ENCODE results near the gene HOXD8.

HOXD8 gene

DNA sequence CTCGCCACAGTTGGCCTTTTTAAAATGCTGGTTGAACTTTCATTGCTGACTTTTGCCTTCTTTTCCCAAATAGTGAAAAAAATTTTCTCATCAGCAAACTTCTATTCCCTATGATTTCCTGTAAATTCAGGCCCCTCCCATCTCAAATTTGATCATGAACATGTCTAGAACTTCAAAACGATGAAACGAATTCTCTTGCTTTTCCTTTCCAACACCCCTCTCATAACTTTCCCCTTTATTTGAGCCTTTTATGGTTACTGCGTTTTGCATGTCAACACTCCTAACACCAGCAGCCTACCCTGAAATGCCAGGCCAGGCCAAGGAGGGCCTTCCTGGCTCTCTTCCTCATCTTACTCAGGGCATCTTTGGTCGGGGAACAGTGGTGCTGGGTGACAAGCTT, 38.6 kb upstream of the HOXD8 start:
- DNase-seq (ENCODE audit: low read depth) = no peak
- H3K4me3 ChIP-seq (ENCODE audit: low read depth, low read length) = no peak overlapping the region
- TF ChIP-seq, protein P1, sequence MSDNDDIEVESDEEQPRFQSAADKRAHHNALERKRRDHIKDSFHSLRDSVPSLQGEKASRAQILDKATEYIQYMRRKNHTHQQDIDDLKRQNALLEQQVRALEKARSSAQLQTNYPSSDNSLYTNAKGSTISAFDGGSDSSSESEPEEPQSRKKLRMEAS (IDR thresholded peaks at IDR 0.05; ENCODE audit: low read depth, low read length) = no peak
- TF ChIP-seq, protein P2, sequence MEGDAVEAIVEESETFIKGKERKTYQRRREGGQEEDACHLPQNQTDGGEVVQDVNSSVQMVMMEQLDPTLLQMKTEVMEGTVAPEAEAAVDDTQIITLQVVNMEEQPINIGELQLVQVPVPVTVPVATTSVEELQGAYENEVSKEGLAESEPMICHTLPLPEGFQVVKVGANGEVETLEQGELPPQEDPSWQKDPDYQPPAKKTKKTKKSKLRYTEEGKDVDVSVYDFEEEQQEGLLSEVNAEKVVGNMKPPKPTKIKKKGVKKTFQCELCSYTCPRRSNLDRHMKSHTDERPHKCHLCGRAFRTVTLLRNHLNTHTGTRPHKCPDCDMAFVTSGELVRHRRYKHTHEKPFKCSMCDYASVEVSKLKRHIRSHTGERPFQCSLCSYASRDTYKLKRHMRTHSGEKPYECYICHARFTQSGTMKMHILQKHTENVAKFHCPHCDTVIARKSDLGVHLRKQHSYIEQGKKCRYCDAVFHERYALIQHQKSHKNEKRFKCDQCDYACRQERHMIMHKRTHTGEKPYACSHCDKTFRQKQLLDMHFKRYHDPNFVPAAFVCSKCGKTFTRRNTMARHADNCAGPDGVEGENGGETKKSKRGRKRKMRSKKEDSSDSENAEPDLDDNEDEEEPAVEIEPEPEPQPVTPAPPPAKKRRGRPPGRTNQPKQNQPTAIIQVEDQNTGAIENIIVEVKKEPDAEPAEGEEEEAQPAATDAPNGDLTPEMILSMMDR (IDR thresholded peaks at IDR 0.05; ENCODE audit: low read depth, low read length) = no peak
- TF ChIP-seq POLR2A (IDR thresholded peaks at IDR 0.05; ENCODE audit: extremely low read depth, insufficient read length) = no peak
- TF ChIP-seq MYC (IDR thresholded peaks at IDR 0.05; ENCODE audit: low read depth, low read length) = no peak

DNA sequence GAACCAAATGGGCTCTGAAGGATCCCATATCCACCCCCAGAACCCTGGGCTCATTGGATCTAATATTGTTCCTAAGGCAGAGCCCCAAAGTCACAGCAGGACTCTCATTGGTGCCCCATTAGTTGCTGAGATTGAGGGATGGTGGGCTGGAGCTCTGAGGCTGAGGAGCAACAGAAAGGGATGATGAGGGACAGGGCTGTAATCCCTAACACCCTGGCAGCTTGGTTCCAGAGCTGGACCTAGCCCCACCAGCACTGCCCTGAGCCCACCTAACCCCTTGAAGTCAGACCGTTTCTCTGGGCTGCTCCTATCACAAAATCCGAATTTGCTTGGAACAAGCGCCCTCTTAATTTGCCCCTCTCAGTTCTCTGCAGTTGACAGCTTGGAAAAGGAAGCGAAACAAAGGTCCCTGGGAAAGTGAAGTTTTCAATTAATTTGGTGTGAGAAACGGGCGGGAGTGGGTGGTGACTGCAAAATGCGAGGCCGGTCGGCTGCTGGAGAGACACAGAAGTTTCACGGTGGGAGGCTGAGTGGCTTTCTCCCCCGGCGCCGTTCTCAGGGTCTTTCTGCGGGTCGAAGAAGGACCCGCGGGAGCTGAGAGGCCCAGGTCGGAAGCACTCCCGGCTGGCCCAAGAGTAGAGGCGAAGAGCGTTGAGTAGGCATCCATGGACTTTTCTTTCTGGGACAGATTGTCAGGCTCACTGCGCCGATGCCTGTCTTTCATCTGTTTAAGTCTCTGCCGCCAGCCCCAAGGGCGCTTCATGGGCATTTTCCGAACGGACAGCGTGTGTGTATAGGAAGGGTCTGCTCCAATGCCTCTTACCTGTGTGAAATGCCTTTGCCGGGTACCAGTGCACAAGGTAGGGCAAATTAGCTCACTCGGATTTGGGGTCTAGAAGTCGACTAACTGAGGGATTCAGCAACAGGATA, 37.9 kb upstream of the HOXD8 start:
- H3K4me3 ChIP-seq (ENCODE audit: low read depth, low read length) = no peak overlapping the region
- TF ChIP-seq MYC (IDR thresholded peaks at IDR 0.05; ENCODE audit: low read depth, low read length) (no peak), POLR2A (IDR thresholded peaks at IDR 0.05; ENCODE audit: extremely low read depth, insufficient read length) (no peak)
- TF ChIP-seq, protein P1 (IDR thresholded peaks at IDR 0.05; ENCODE audit: low read depth, low read length) = no peak
- TF ChIP-seq, protein P2 (IDR thresholded peaks at IDR 0.05; ENCODE audit: low read depth, low read length) = no peak
- DNase-seq (ENCODE audit: low read depth) = no peak

DNA sequence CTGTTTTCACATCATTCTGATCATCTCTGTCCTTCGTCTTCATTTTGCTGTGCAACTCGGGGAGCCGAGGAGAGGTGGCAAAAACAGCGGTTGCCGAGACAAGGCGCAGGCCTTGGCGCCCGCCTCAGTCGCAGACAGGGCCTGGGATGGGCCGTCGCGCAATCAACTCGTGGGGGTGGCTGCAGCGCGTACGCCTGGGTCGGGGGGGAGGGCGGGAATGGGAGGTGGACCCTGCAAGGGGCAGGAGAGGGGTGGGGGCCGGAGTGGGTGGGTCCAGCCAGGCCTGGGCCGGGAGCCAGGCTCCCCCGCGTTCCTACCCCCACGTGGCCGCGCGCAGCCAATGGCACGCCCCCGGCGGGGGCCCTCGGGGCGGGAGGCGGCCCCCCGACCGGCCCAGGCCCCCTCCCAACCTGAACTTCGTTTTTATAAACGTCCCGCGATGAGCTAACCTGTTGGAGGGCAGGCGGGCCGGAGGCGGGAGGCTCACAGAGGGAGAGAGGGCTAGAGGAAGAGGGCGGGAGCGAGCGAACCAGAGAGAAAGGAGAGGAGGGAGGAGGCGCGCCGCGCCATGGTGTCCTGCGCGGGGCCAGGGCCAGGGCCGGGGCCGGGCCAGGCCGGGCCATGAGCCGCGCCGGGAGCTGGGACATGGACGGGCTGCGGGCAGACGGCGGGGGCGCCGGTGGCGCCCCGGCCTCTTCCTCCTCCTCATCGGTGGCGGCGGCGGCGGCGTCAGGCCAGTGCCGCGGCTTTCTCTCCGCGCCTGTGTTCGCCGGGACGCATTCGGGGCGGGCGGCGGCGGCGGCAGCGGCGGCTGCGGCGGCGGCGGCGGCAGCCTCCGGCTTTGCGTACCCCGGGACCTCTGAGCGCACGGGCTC, 37.0 kb upstream of the HOXD8 start, which contains the start of gene HOXD13:
Gene HOXD13, plus strand, starts transcription at position 452 of the 875 bp plus-strand sequence. Its CDS starts 170 bp downstream, at position 622.
- peak; percentile 82 for DNase-seq (ENCODE audit: low read depth)
- peak; percentile 48; the same call in 1 of the 2 replicates for TF ChIP-seq MYC (IDR thresholded peaks at IDR 0.05; ENCODE audit: low read depth, low read length)
- TF ChIP-seq POLR2A (IDR thresholded peaks at IDR 0.05; ENCODE audit: extremely low read depth, insufficient read length) = peak; percentile 85
- TF ChIP-seq, protein P2 (IDR thresholded peaks at IDR 0.05; ENCODE audit: low read depth, low read length) = no peak
- TF ChIP-seq, protein P1 (IDR thresholded peaks at IDR 0.05; ENCODE audit: low read depth, low read length) = peak; percentile 59
- H3K4me3 ChIP-seq (ENCODE audit: low read depth, low read length) = peak within 1 kb of the TSS; percentile 86

DNA sequence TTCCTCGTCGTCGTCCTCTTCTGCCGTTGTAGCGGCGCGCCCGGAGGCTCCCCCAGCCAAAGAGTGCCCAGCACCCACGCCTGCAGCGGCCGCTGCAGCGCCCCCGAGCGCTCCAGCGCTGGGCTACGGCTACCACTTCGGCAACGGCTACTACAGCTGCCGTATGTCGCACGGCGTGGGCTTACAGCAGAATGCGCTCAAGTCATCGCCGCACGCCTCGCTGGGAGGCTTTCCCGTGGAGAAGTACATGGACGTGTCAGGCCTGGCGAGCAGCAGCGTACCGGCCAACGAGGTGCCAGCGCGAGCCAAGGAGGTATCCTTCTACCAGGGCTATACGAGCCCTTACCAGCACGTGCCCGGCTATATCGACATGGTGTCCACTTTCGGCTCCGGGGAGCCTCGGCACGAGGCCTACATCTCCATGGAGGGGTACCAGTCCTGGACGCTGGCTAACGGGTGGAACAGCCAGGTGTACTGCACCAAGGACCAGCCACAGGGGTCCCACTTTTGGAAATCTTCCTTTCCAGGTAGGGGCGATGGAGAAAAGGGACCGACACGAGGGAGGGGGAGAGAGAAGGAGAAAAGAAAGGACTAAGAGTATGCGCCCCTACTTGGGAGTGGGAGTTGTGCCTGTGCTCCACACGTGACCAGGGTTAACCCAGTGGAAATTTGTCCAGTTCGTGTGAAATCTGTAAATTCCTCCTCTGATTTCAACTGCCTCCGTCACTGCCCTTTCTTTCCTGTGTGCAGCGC, 36.2 kb upstream of the HOXD8 start:
- peak; percentile 87 for DNase-seq (ENCODE audit: low read depth)
- TF ChIP-seq POLR2A (IDR thresholded peaks at IDR 0.05; ENCODE audit: extremely low read depth, insufficient read length) = no peak
- TF ChIP-seq, protein P1 (IDR thresholded peaks at IDR 0.05; ENCODE audit: low read depth, low read length) = peak; percentile 65
- TF ChIP-seq, protein P2 (IDR thresholded peaks at IDR 0.05; ENCODE audit: low read depth, low read length) = peak; percentile 42
- TF ChIP-seq MYC (IDR thresholded peaks at IDR 0.05; ENCODE audit: low read depth, low read length) = peak; percentile 67
- H3K4me3 ChIP-seq (ENCODE audit: low read depth, low read length) = peak overlapping the region; percentile 86

DNA sequence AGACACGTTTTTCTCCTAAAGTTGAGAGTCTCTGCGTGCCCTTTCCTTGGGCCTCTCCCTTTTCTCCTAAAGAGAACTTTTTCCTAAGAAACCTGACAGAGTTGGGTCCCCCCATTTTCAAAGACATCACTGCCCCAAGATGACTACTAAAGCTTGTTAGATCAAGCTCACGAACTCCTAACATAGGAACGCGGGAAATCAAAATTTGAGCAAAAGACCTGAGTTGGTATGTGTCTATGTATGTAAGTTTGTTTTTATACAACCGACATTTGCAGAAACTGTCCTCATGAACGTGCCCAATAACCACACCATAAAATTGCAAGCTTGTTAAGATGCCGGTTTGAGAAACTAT, 35.6 kb upstream of the HOXD8 start:
- peak overlapping the region; percentile 86 for H3K4me3 ChIP-seq (ENCODE audit: low read depth, low read length)
- TF ChIP-seq, protein P1 (IDR thresholded peaks at IDR 0.05; ENCODE audit: low read depth, low read length) = no peak; the same call in 1 of the 2 replicates
- TF ChIP-seq MYC (IDR thresholded peaks at IDR 0.05; ENCODE audit: low read depth, low read length) = no peak; the same call in 1 of the 2 replicates
- no peak for TF ChIP-seq POLR2A (IDR thresholded peaks at IDR 0.05; ENCODE audit: extremely low read depth, insufficient read length)
- TF ChIP-seq, protein P2 (IDR thresholded peaks at IDR 0.05; ENCODE audit: low read depth, low read length) = no peak
- no peak for DNase-seq (ENCODE audit: low read depth)
